ENCODE measurements around the gene CUX1.

DNA sequence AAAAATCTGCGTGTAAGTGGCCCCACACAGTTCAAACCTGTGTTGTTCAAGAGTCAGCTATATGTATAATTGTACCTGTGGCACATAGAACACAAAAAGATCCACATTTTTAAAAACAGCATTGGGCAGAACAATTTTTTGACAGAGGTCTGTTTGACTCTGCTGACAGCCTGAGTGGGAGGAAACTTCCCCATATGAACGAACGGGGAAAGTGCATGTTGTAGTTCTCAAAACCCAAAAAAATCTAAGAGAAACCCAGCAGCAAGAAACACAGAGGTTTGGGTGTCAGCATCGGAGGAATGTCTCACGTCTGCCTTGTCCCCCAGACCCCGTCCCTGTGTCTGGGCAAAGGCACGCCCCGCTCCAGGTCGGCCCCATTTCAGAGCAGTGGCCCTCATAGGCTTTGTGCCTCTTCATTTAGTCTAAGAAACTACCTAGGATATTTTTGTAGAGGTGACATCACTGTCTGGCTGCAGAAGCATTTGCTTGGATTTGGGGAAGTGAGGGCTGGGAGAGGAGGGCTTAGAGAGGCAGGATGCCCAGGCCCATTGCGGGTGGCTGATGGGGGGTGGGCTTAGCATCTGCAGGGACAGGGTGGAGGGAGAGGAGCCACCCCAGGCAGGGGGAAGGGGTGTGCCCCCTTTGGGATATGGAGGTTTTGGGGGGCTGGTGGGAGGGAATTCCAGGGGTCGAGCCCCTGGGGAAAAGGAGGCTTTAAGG is 11.0 kb downstream of the CUX1 start:
- TF ChIP-seq CTCF (IDR thresholded peaks at IDR 0.05) (no peak), EP300 (IDR thresholded peaks at IDR 0.05) (no peak), POLR2A (IDR thresholded peaks at IDR 0.05) (no peak)

Measured in suprapubic skin (tissue), 3 donors.